ENCODE measurements around the gene GNRH2.
"Not testable (repeated sequence)": the region's sequence is repeated elsewhere in the genome, so short reads cannot be mapped to it uniquely, and the experiment has no call there.

GNRH2 gene

GRCh38 chr20:3014179-3014578, 29.2 kb upstream of the GNRH2 start:
- Histone ChIP-seq H3K4me2 (ENCODE audit: low read length) (no peak overlapping the region), H3K4me3 (ENCODE audit: low read length) (no peak overlapping the region), H3K4me1 (ENCODE audit: low read length) (no peaks in the 10 kb centered on the region), H3K79me2 (ENCODE audit: low read length) (no peaks in the 10 kb centered on the region), H3K36me3 (replicated peaks; ENCODE audit: low read depth, low read length) (peaks cover 27% of the 10 kb centered on the region), H3K27me3 (ENCODE audit: low read depth, low read length) (no peaks in the 10 kb centered on the region), H3K27ac (ENCODE audit: low read length) (no peak overlapping the region), H2AFZ (ENCODE audit: low read depth, low read length) (no peak overlapping the region), H3K9me3 (ENCODE audit: insufficient read depth, low read length) (no peaks in the 10 kb centered on the region), H3K9ac (ENCODE audit: low read length) (no peak overlapping the region), H4K20me1 (ENCODE audit: insufficient read depth, low read length) (no peaks in the 10 kb centered on the region)
- TF ChIP-seq EZH2phosphoT487 (IDR thresholded peaks at IDR 0.05; ENCODE audit: low read depth) = no peak
- TF ChIP-seq, protein P1, sequence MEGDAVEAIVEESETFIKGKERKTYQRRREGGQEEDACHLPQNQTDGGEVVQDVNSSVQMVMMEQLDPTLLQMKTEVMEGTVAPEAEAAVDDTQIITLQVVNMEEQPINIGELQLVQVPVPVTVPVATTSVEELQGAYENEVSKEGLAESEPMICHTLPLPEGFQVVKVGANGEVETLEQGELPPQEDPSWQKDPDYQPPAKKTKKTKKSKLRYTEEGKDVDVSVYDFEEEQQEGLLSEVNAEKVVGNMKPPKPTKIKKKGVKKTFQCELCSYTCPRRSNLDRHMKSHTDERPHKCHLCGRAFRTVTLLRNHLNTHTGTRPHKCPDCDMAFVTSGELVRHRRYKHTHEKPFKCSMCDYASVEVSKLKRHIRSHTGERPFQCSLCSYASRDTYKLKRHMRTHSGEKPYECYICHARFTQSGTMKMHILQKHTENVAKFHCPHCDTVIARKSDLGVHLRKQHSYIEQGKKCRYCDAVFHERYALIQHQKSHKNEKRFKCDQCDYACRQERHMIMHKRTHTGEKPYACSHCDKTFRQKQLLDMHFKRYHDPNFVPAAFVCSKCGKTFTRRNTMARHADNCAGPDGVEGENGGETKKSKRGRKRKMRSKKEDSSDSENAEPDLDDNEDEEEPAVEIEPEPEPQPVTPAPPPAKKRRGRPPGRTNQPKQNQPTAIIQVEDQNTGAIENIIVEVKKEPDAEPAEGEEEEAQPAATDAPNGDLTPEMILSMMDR (IDR thresholded peaks at IDR 0.05; ENCODE audit: low read depth, low read length) = no peak

DNA sequence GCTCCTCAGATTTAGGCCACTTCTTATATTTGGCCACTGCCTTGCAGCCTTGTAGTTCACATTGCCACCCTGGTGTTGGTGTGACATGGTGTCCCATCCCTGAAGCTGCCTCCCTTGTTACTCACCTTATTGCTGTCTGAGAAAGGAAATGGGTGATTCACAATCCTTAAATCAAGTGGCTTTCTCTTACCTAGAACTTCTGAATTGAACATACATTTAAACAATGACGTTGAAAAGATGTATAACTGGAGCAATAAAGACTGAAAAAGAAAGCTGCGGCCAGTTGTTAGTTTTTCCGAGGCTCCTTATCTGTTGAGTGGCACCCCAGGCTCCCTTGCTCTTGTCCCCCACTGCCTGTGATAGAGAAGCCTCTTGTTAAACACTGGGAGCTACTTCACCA, 28.8 kb upstream of the GNRH2 start:
- Histone ChIP-seq H3K4me3 (ENCODE audit: low read length) (no peak overlapping the region), H4K20me1 (ENCODE audit: insufficient read depth, low read length) (no peaks in the 10 kb centered on the region), H3K9me3 (ENCODE audit: insufficient read depth, low read length) (no peaks in the 10 kb centered on the region), H3K4me2 (ENCODE audit: low read length) (no peak overlapping the region), H3K27ac (ENCODE audit: low read length) (no peak overlapping the region), H2AFZ (ENCODE audit: low read depth, low read length) (no peak overlapping the region), H3K36me3 (replicated peaks; ENCODE audit: low read depth, low read length) (peaks cover 23% of the 10 kb centered on the region), H3K27me3 (ENCODE audit: low read depth, low read length) (no peaks in the 10 kb centered on the region), H3K4me1 (ENCODE audit: low read length) (no peaks in the 10 kb centered on the region), H3K9ac (ENCODE audit: low read length) (no peak overlapping the region), H3K79me2 (ENCODE audit: low read length) (no peaks in the 10 kb centered on the region)
- TF ChIP-seq EZH2phosphoT487 (IDR thresholded peaks at IDR 0.05; ENCODE audit: low read depth) = no peak
- TF ChIP-seq, protein P1 (IDR thresholded peaks at IDR 0.05; ENCODE audit: low read depth, low read length) = no peak

GRCh38 chr20:3015302-3015701, 28.1 kb upstream of the GNRH2 start:
- H3K27ac ChIP-seq (ENCODE audit: low read length); H4K20me1 ChIP-seq (ENCODE audit: insufficient read depth, low read length); H3K27me3 ChIP-seq (ENCODE audit: low read depth, low read length); H2AFZ ChIP-seq (ENCODE audit: low read depth, low read length); H3K9ac ChIP-seq (ENCODE audit: low read length); H3K4me3 ChIP-seq (ENCODE audit: low read length); H3K4me1 ChIP-seq (ENCODE audit: low read length); H3K9me3 ChIP-seq (ENCODE audit: insufficient read depth, low read length); H3K4me2 ChIP-seq (ENCODE audit: low read length); H3K79me2 ChIP-seq (ENCODE audit: low read length): not testable (repeated sequence)
- H3K36me3 ChIP-seq (replicated peaks; ENCODE audit: low read depth, low read length) = peaks cover 23% of the 10 kb centered on the region

DNA sequence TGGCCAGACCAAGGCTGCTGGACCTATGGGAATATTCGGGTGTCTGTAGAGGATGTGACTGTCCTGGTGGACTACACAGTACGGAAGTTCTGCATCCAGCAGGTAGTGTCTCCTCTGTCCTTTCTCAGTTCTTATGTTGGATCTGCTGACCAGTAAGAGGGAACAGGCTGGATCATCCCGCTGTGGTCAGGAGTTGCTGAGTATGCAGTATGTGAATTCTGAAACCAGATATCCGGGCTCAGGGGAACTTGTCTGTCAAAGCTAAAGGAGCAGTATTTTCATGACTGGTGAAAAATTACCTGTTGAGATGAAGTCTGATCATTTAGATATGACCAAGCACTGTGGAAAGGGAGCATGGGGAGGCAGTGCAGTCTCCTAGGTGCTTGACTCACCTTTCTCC, 22.1 kb upstream of the GNRH2 start:
- H3K4me2 ChIP-seq (ENCODE audit: low read length) = no peak overlapping the region
- H3K9ac ChIP-seq (ENCODE audit: low read length) = no peak overlapping the region
- no peaks in the 10 kb centered on the region for H3K4me1 ChIP-seq (ENCODE audit: low read length)
- TF ChIP-seq EZH2phosphoT487 (IDR thresholded peaks at IDR 0.05; ENCODE audit: low read depth) = no peak
- TF ChIP-seq, protein P1 (IDR thresholded peaks at IDR 0.05; ENCODE audit: low read depth, low read length) = no peak
- no peaks in the 10 kb centered on the region for H3K9me3 ChIP-seq (ENCODE audit: insufficient read depth, low read length)
- peaks cover 43% of the 10 kb centered on the region for H3K36me3 ChIP-seq (replicated peaks; ENCODE audit: low read depth, low read length)
- H3K4me3 ChIP-seq (ENCODE audit: low read length) = no peak overlapping the region
- H3K79me2 ChIP-seq (ENCODE audit: low read length) = no peaks in the 10 kb centered on the region
- H2AFZ ChIP-seq (ENCODE audit: low read depth, low read length) = no peak overlapping the region
- H4K20me1 ChIP-seq (ENCODE audit: insufficient read depth, low read length) = no peaks in the 10 kb centered on the region
- no peak overlapping the region for H3K27ac ChIP-seq (ENCODE audit: low read length)
- no peaks in the 10 kb centered on the region for H3K27me3 ChIP-seq (ENCODE audit: low read depth, low read length)

GRCh38 chr20:3021777-3022176, 21.6 kb upstream of the GNRH2 start:
- Histone ChIP-seq H3K4me3 (ENCODE audit: low read length) (no peak overlapping the region), H3K4me2 (ENCODE audit: low read length) (no peak overlapping the region), H4K20me1 (ENCODE audit: insufficient read depth, low read length) (no peaks in the 10 kb centered on the region), H3K9me3 (ENCODE audit: insufficient read depth, low read length) (no peaks in the 10 kb centered on the region), H2AFZ (ENCODE audit: low read depth, low read length) (no peak overlapping the region), H3K4me1 (ENCODE audit: low read length) (no peaks in the 10 kb centered on the region), H3K79me2 (ENCODE audit: low read length) (no peaks in the 10 kb centered on the region), H3K27me3 (ENCODE audit: low read depth, low read length) (no peaks in the 10 kb centered on the region), H3K9ac (ENCODE audit: low read length) (no peak overlapping the region), H3K36me3 (replicated peaks; ENCODE audit: low read depth, low read length) (peaks cover 47% of the 10 kb centered on the region), H3K27ac (ENCODE audit: low read length) (no peak overlapping the region)
- TF ChIP-seq, protein P1 (IDR thresholded peaks at IDR 0.05; ENCODE audit: low read depth, low read length) = no peak
- TF ChIP-seq EZH2phosphoT487 (IDR thresholded peaks at IDR 0.05; ENCODE audit: low read depth) = no peak

DNA sequence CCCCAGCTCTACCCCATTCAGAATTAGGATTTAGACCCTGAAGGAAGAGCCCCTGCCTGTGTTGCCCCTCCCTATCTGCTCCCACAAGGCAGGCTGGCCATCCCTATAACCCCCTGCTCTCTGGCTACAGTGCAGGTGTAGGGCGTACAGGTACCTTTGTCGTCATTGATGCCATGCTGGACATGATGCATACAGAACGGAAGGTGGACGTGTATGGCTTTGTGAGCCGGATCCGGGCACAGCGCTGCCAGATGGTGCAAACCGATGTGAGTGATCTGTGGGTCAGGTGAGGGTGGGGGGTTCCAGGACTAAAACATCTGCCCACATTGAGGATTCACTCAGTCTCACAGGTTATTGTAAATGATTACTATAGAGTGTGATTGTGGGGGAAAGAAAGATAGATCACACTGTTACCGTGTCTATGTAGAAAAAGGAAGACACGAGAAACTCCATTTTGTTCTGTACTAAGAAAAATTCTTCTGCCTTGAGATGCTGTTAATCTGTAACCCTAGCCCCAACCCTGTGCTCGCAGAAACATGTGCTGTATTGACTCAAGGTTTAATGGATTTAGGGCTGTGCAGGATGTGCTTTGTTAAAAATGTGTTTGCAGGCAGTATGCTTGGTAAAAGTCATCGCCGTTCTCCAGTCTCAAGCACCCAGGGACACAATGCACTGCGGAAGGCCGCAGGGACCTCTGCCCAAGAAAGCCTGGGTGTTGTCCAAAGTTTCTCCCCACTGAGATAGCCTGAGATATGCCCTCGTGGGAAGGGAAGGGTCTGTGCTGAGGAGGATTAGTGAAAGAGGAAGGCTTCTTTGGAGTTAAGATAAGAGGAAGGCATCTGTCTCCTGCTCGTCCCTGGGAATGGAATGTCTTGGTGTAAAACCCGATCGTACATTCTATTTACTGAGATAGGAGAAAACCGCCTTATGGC, 20.6 kb upstream of the GNRH2 start:
- not testable (repeated sequence) for H3K4me2 ChIP-seq (ENCODE audit: low read length); H3K27me3 ChIP-seq (ENCODE audit: low read depth, low read length); H3K9me3 ChIP-seq (ENCODE audit: insufficient read depth, low read length); H3K79me2 ChIP-seq (ENCODE audit: low read length); H4K20me1 ChIP-seq (ENCODE audit: insufficient read depth, low read length); H3K4me1 ChIP-seq (ENCODE audit: low read length); H3K4me3 ChIP-seq (ENCODE audit: low read length); H2AFZ ChIP-seq (ENCODE audit: low read depth, low read length); H3K27ac ChIP-seq (ENCODE audit: low read length); H3K9ac ChIP-seq (ENCODE audit: low read length)
- H3K36me3 ChIP-seq (replicated peaks; ENCODE audit: low read depth, low read length) = peaks cover 42% of the 10 kb centered on the region
